Transverse colon (tissue), 4 donors: ENCODE measurements around the gene B3GNT4. TPM values are rescaled to one million over a fixed set of nuclear protein-coding genes. Genes with fewer than 3 reads are reported as not detected.

Source experiments
- DNase-seq: peaks from one replicate; pipeline ENCODE4 v3.0.0-alpha.2; 2019
- H3K27ac ChIP-seq, 4 donors: fragments of 200-600 bp; sonication (generic); 2 replicates each; pipeline ENCODE4 v1.5.1; 2016 to 2018; ENCODE audit warnings: inconsistent platforms in 4 of 4
- H3K27me3 ChIP-seq: fragments of 200-600 bp; sonication (generic); 2 replicates; pipeline ENCODE4 v1.5.1; 2017; ENCODE audit warnings: inconsistent platforms
- H3K36me3 ChIP-seq, 4 donors: fragments of 200-600 bp; sonication (generic); 2 replicates each; pipeline ENCODE4 v1.5.1; 2017 to 2019; ENCODE audit warnings: inconsistent platforms in 4 of 4
- H3K4me1 ChIP-seq, 4 donors: fragments of 200-600 bp; sonication (generic); 2 replicates each; pipeline ENCODE4 v1.5.1; 2017 to 2020; ENCODE audit warnings: inconsistent platforms in 4 of 4
- H3K4me3 ChIP-seq, 4 donors: fragments of 200-600 bp; sonication (generic); 1 replicate in 1 of 4; 2 replicates in 3 of 4; pipeline versions ENCODE4 v1.5.1 to v1.6.1; 2017 to 2019; ENCODE audit warnings: inconsistent platforms in 4 of 4
- H3K9me3 ChIP-seq, 2 donors: fragments of 200-600 bp; sonication (generic); 2 replicates each; pipeline ENCODE4 v1.5.1; 2017 to 2019; ENCODE audit warnings: inconsistent platforms in 2 of 2
- EP300 ChIP-seq: sonication (generic); formaldehyde crosslinking; IDR thresholded peaks from one replicate; pipeline ENCODE4 v1.6.1; 2017; ENCODE audit warnings: antibody characterized with exemption, low read depth
- POLR2A ChIP-seq: fragments of 450-650 bp; IDR thresholded peaks from one replicate; pipeline ENCODE4 v1.6.1; 2016; ENCODE audit warnings: antibody characterized with exemption, mild to moderate bottlenecking, moderate library complexity
- POLR2AphosphoS5 ChIP-seq, 3 donors: sonication (generic); formaldehyde crosslinking; IDR thresholded peaks; one replicate each; pipeline ENCODE4 v1.6.1; 2016; ENCODE audit warnings: antibody characterized with exemption in 3 of 3
- WGBS, 2 donors: methylation state at CpG; one replicate each; pipeline ENCODE4 v1.1.5; 2018; ENCODE audit warnings: low coverage in 1 of 2; 5-methylcytosine and 5-hydroxymethylcytosine counted together
- in situ Hi-C, 4 donors: fragments of 200-750 bp; cut with MboI; loops; one replicate each; pipeline versions ENCODE4 v1.15.0 to v1.15.1; 2017; ENCODE audit warnings: low sequenced_read_pairs in 3 of 4, low pct_ligation_motif_present in 1 of 4, low pct_unique_long_range_greater_than_20kb in 1 of 4
- intact Hi-C: fragments of 100-400 bp; cut with DNase I; formaldehyde crosslinking; loops from one replicate; pipeline ENCODE4 v1.15.1; 2023; ENCODE audit warnings: low total_unique reads
- total RNA-seq, 4 donors: library from RNA; depleted of rRNA; stranded (reverse); fragments of >200 nt; gene quantifications; one replicate each; pipeline ENCODE4 v1.1.0, GENCODE V29; 2016
- TF ChIP-seq, protein P1 (sequence below), 5 experiments: fragments of 200-600 bp in 3 of 5; fragments of 450-650 bp in 2 of 5; sonication (generic) in 3 of 5; IDR thresholded peaks; 1 replicate in 2 of 5; 2 replicates in 3 of 5; pipeline ENCODE4 v1.5.1; 2016 to 2017; ENCODE audit warnings: antibody characterized with exemption in 5 of 5, inconsistent platforms in 3 of 5, mild to moderate bottlenecking in 2 of 5, moderate library complexity in 1 of 5

Gene B3GNT4
- total RNA-seq, 4 donors from 2014 or later = 1.3 TPM; not detected in 3

DNA sequence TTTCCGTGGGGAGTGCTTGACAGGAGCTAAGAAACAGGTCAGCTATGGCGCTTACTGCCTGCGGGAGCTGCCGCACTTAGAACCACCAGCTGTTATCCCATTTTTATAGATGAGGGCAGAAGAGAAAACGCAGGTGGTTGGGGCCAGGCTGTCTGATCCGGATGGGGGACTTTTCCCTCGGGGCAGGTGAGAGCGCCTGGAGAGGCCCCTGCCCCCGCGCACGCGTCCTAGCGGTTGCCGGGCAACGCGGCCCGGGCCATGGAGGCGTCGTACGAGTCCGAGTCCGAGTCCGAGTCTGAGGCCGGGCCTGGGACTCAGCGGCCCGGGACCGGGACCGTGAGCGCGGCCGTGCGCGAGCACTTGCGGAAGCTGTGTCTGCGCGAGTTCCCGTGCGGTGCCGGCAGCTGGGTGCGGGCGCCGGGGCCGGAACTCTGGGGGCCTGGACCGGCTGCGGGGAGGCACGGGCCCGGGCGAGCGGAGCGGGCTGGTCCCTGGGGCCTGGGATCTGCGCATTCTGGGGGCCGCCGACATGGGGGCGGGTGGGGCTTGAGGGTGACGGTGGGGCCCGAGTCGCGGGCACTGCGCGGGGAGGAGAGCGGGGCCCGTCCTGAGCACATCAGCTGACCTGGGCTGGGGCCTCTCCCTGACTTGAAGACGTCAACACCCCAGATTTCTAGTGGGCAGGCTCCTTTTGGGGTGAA, 20.5 kb upstream of the B3GNT4 start, which contains the start of gene LRRC43:
Gene LRRC43, plus strand, starts transcription at position 237 of the 701 bp plus-strand sequence. Its CDS starts 22 bp downstream, at position 259.
- Histone ChIP-seq H3K4me3 (peak within 1 kb of the TSS; percentile 21 to 51 (median 46)), H3K27me3 (peaks cover 6% of the 10 kb centered on the region), H3K36me3 (no peaks in the 10 kb centered on the region), H3K4me1 (peaks cover 5 to 9% (median 7%) of the 10 kb centered on the region in 4 donors), H3K9me3 (no peaks in the 10 kb centered on the region), H3K27ac (no peak within 1 kb of the TSS)
- intact Hi-C loops (no loop called here), in situ Hi-C loops (loop anchor here in 2 of 4 donors (10.0 to 25.0 kb wide), 2 partner anchors 48 to 271 kb away; partner anchors contain the start of gene CFAP251 (in 1 of the 2))
- peak; percentile 41 for DNase-seq
- TF ChIP-seq POLR2AphosphoS5 (IDR thresholded peaks at IDR 0.05) = no peak
- TF ChIP-seq EP300 = no peak
- TF ChIP-seq, protein P1, sequence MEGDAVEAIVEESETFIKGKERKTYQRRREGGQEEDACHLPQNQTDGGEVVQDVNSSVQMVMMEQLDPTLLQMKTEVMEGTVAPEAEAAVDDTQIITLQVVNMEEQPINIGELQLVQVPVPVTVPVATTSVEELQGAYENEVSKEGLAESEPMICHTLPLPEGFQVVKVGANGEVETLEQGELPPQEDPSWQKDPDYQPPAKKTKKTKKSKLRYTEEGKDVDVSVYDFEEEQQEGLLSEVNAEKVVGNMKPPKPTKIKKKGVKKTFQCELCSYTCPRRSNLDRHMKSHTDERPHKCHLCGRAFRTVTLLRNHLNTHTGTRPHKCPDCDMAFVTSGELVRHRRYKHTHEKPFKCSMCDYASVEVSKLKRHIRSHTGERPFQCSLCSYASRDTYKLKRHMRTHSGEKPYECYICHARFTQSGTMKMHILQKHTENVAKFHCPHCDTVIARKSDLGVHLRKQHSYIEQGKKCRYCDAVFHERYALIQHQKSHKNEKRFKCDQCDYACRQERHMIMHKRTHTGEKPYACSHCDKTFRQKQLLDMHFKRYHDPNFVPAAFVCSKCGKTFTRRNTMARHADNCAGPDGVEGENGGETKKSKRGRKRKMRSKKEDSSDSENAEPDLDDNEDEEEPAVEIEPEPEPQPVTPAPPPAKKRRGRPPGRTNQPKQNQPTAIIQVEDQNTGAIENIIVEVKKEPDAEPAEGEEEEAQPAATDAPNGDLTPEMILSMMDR (IDR thresholded peaks at IDR 0.05) = no peak
- TF ChIP-seq POLR2A = no peak
- WGBS, 2 donors = 5% methylated on average over 48 of the region's 63 CpGs; no CpG with 5 or more reads in 1 of the 2 donors

DNA sequence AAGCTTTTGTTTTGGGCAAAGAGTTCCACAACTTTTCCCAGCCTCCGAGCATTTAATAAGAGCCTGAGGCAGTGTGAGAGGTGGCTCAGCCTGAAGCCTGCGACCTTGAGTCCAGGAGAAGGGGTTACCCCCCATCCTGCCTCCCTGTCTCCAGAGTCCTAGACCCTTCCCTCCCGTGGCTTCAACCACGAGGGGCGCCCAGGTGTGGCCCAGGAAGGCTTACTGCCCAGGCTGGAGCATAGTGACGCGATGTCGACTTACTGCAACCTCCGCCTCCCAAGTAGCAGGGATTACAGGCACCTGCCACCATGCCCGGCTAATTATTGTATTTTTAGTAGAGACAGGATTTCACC, 19.9 kb upstream of the B3GNT4 start:
- H3K9me3 ChIP-seq = no peaks in the 10 kb centered on the region
- H3K4me1 ChIP-seq = peaks cover 5 to 9% (median 7%) of the 10 kb centered on the region in 4 donors
- H3K27ac ChIP-seq = no peak overlapping the region
- peaks cover 6% of the 10 kb centered on the region for H3K27me3 ChIP-seq
- no peak for TF ChIP-seq POLR2AphosphoS5 (IDR thresholded peaks at IDR 0.05)
- no peak for TF ChIP-seq EP300
- no peak for TF ChIP-seq POLR2A
- TF ChIP-seq, protein P1 (IDR thresholded peaks at IDR 0.05) = no peak
- intact Hi-C loops = no loop called here
- no peaks in the 10 kb centered on the region for H3K36me3 ChIP-seq
- H3K4me3 ChIP-seq = peak overlapping the region in 3 of 4 donors; percentile 42 to 51 (median 51)
- 80% methylated on average over 10 of the region's 10 CpGs; no CpG with 5 or more reads in 1 of the 2 donors for WGBS, 2 donors
- no peak for DNase-seq
- in situ Hi-C loops = loop anchor here in 2 of 4 donors (10.0 to 25.0 kb wide), 2 partner anchors 49 to 271 kb away; partner anchors contain the start of gene CFAP251 (in 1 of the 2)

DNA sequence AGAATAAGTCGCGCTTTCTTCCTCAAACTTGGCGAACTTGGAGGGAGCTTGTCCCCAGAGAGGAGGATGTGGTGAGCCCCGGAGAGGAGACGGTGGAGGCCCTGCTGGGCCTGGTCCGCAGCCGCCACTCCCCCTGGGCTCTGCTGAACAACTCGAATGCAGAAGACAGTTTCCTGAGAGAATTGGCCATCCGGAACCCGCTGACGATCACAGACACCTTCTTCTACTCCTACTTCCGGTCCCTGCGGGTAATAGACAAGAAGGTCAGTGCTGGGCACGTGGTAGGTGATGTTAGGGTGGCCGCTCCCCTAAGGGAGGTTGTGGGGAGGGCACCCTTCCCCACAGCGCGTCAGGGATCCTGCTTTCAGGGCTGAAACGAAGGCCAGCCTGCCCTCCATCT, 19.0 kb upstream of the B3GNT4 start:
- Histone ChIP-seq H3K36me3 (no peaks in the 10 kb centered on the region), H3K9me3 (no peaks in the 10 kb centered on the region), H3K27me3 (peaks cover 6% of the 10 kb centered on the region), H3K4me3 (no peak overlapping the region), H3K27ac (no peak overlapping the region), H3K4me1 (peaks cover 5 to 9% (median 7%) of the 10 kb centered on the region in 4 donors)
- DNase-seq = no peak
- 81 to 92% methylated on average over 2 to 18 of the region's 18 CpGs for WGBS, 2 donors
- no peak for TF ChIP-seq POLR2AphosphoS5 (IDR thresholded peaks at IDR 0.05)
- in situ Hi-C loops (loop anchor here in 2 of 4 donors (10.0 to 25.0 kb wide), 2 partner anchors 50 to 272 kb away; partner anchors contain the start of gene CFAP251 (in 1 of the 2)), intact Hi-C loops (no loop called here)

- no peak for DNase-seq
- Histone ChIP-seq H3K9me3 (no peaks in the 10 kb centered on the region), H3K27me3 (peaks cover 6% of the 10 kb centered on the region), H3K36me3 (no peaks in the 10 kb centered on the region), H3K27ac (no peak overlapping the region), H3K4me1 (peaks cover 5 to 9% (median 7%) of the 10 kb centered on the region in 4 donors), H3K4me3 (no peak overlapping the region)
- intact Hi-C loops (no loop called here), in situ Hi-C loops (loop anchor here in 2 of 4 donors (10.0 to 25.0 kb wide), 2 partner anchors 50 to 273 kb away; partner anchors contain the start of gene CFAP251 (in 1 of the 2))
- no peak for TF ChIP-seq EP300
- TF ChIP-seq, protein P1 (IDR thresholded peaks at IDR 0.05) = no peak
- WGBS, 2 donors = 87 to 88% methylated on average over 3 to 7 of the region's 7 CpGs
Measured at GRCh38 chr12:122185079-122185478, 18.4 kb upstream of the B3GNT4 start.
